ENCODE results near the gene RASGRF1. TPM values are rescaled to one million over a fixed set of nuclear protein-coding genes. Genes with fewer than 3 reads are reported as not detected.

RASGRF1 gene
- total and polyA plus RNA-seq, 9 donors, result 0.23 to 9.5 (median 1.0) TPM; not detected in 1

- Histone ChIP-seq H3K27ac (no peak overlapping the region), H3K36me3 (no peaks in the 10 kb centered on the region), H3K9me3 (no peaks in the 10 kb centered on the region), H3K4me1 (ENCODE audit: insufficient read depth) (peaks cover 1% of the 10 kb centered on the region), H3K27me3 (no peaks in the 10 kb centered on the region), H3K4me3 (no peak overlapping the region)
- no peak for TF ChIP-seq EP300 (IDR thresholded peaks at IDR 0.05)
- TF ChIP-seq POLR2A (IDR thresholded peaks at IDR 0.05), result no peak
- no peak for TF ChIP-seq CTCF (IDR thresholded peaks at IDR 0.05)
- intact Hi-C loops (cut with DNase I), result no loop called here
- no peak for DNase-seq
- WGBS, 3 donors, result 22 to 30% (median 30%) methylated on average over 6 of the region's 6 CpGs
Observed at GRCh38 chr15:79094611-79095021, 4.0 kb upstream of the RASGRF1 start.

- WGBS, 3 donors, result 54 to 59% (median 59%) methylated on average over 8 of the region's 8 CpGs
- no peak overlapping the region for H3K27ac ChIP-seq
- no peaks in the 10 kb centered on the region for H3K27me3 ChIP-seq
- H3K36me3 ChIP-seq, result no peaks in the 10 kb centered on the region
- no peak for DNase-seq
- H3K4me3 ChIP-seq, result no peak overlapping the region
- intact Hi-C loops (cut with DNase I), result no loop called here
- no peaks in the 10 kb centered on the region for H3K9me3 ChIP-seq
- no peak for TF ChIP-seq POLR2A (IDR thresholded peaks at IDR 0.05)
- TF ChIP-seq CTCF (IDR thresholded peaks at IDR 0.05), result no peak
- no peak for TF ChIP-seq EP300 (IDR thresholded peaks at IDR 0.05)
- H3K4me1 ChIP-seq (ENCODE audit: insufficient read depth), result peaks cover 1% of the 10 kb centered on the region
Observed at GRCh38 chr15:79093352-79093935, 2.9 kb upstream of the RASGRF1 start.

GRCh38 chr15:79092382-79092781 is 1.8 kb upstream of the RASGRF1 start:
- Histone ChIP-seq H3K4me3 (no peak overlapping the region), H3K27me3 (no peaks in the 10 kb centered on the region), H3K9me3 (no peaks in the 10 kb centered on the region), H3K36me3 (no peaks in the 10 kb centered on the region), H3K4me1 (ENCODE audit: insufficient read depth) (peaks cover 1% of the 10 kb centered on the region), H3K27ac (no peak overlapping the region)
- TF ChIP-seq POLR2A (IDR thresholded peaks at IDR 0.05) (no peak), EP300 (IDR thresholded peaks at IDR 0.05) (no peak), CTCF (IDR thresholded peaks at IDR 0.05) (no peak)
- intact Hi-C loops (cut with DNase I), result no loop called here
- no peak for DNase-seq
- 27 to 82% (median 77%) methylated on average over 2 of the region's 2 CpGs for WGBS, 3 donors

DNA sequence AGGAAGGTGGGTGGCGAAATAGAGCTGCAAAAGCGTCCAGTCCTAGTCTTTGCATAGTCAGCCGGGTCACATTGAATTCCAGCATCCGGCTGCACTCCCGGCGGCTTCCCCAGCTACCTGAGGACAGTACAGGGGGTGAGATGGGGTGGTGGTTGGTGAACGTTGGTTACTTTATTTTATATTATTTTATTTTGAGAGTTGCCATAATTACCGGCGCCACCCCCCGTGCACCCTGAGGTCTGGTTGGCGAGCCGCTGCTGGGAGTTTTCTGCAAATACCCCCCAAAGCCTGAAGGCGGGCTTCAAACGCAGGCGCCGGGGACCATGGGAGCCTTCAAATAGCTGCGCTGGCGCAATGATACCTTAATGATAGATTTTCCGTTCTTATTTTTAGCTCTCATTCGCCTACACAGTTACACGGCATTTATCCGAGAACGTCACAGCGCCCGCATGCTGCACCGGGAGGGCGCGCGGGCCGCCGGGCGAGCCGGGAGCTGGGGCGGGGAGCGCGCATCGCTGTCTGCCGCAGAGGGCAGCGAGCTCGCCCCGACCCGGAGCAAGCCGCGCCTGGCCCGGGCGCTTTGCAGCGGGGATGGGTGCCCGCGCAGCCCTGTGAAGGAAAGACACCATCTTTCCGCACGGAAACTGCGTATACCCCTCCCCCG is 756 bp upstream of the RASGRF1 start:
- no peak for DNase-seq
- TF ChIP-seq EP300 (IDR thresholded peaks at IDR 0.05) (no peak), POLR2A (IDR thresholded peaks at IDR 0.05) (no peak), CTCF (IDR thresholded peaks at IDR 0.05) (no peak)
- H3K27ac ChIP-seq, result no peak overlapping the region
- H3K4me1 ChIP-seq (ENCODE audit: insufficient read depth), result peaks cover 1% of the 10 kb centered on the region
- no peaks in the 10 kb centered on the region for H3K36me3 ChIP-seq
- H3K27me3 ChIP-seq, result no peaks in the 10 kb centered on the region
- intact Hi-C loops (cut with DNase I), result no loop called here
- no peaks in the 10 kb centered on the region for H3K9me3 ChIP-seq
- H3K4me3 ChIP-seq, result no peak overlapping the region
- 1% methylated on average over 53 of the region's 53 CpGs for WGBS, 3 donors

Measured in ovary (tissue), 9 donors.